Posterior vena cava (tissue), 2 donors: ENCODE results near the gene GGTLC1. TPM values are rescaled to one million over a fixed set of nuclear protein-coding genes. Genes with fewer than 3 reads are reported as not detected.

Experiments
- total RNA-seq, 2 donors: library from RNA; stranded (reverse); fragmentation: NEBNext Ultra II Directional; extraction: Animal tissue kit (Norgen Biotek cat#: 25700); gene quantifications; one replicate each; pipeline ENCODE4 v1.2.1, GENCODE V29; 2021
- donor health status: DM: yes; HTN: yes; CAD: no.
- donor health status: DM: yes; HTN: yes; CAD: no.

GGTLC1 gene
- total RNA-seq, 2 donors from 2014 or later, result not detected

Other genes starting within 250 kb of the GGTLC1 start
- not detected for gene CST1, start 237.8 kb downstream of the GGTLC1 start, total RNA-seq
- gene CST2, start 162.1 kb downstream of the GGTLC1 start, total RNA-seq, result 1 to 10 TPM in 1 of 2 donors, not detected in 1; 1.2 TPM
- not detected for gene CST5, start 109.0 kb downstream of the GGTLC1 start, total RNA-seq